KOPT-K1 (cell line): ENCODE results near the gene RHBDF1.

Experiments used
- H3K27ac ChIP-seq: fragments of 200-600 bp; sonication (generic); 2 replicates; pipeline ENCODE4 v1.5.1; 2016; ENCODE audit warnings: antibody characterized with exemption, mild to moderate bottlenecking, low read depth, low read length; ENCODE audit not compliant: poor library complexity, severe bottlenecking
- H3K36me3 ChIP-seq: fragments of 200-600 bp; sonication (generic); 2 replicates; pipeline ENCODE4 v1.5.1; 2017; ENCODE audit warnings: antibody characterized with exemption, mild to moderate bottlenecking, low read length, moderate library complexity; ENCODE audit not compliant: insufficient read depth
- H3K9me3 ChIP-seq: fragments of 200-600 bp; sonication (generic); 2 replicates; pipeline ENCODE4 v1.5.1; 2017; ENCODE audit warnings: antibody characterized with exemption, low read length, mild to moderate bottlenecking; ENCODE audit not compliant: insufficient read depth, poor library complexity, severe bottlenecking

Gene RHBDF1, protein sequence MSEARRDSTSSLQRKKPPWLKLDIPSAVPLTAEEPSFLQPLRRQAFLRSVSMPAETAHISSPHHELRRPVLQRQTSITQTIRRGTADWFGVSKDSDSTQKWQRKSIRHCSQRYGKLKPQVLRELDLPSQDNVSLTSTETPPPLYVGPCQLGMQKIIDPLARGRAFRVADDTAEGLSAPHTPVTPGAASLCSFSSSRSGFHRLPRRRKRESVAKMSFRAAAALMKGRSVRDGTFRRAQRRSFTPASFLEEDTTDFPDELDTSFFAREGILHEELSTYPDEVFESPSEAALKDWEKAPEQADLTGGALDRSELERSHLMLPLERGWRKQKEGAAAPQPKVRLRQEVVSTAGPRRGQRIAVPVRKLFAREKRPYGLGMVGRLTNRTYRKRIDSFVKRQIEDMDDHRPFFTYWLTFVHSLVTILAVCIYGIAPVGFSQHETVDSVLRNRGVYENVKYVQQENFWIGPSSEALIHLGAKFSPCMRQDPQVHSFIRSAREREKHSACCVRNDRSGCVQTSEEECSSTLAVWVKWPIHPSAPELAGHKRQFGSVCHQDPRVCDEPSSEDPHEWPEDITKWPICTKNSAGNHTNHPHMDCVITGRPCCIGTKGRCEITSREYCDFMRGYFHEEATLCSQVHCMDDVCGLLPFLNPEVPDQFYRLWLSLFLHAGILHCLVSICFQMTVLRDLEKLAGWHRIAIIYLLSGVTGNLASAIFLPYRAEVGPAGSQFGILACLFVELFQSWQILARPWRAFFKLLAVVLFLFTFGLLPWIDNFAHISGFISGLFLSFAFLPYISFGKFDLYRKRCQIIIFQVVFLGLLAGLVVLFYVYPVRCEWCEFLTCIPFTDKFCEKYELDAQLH

DNA sequence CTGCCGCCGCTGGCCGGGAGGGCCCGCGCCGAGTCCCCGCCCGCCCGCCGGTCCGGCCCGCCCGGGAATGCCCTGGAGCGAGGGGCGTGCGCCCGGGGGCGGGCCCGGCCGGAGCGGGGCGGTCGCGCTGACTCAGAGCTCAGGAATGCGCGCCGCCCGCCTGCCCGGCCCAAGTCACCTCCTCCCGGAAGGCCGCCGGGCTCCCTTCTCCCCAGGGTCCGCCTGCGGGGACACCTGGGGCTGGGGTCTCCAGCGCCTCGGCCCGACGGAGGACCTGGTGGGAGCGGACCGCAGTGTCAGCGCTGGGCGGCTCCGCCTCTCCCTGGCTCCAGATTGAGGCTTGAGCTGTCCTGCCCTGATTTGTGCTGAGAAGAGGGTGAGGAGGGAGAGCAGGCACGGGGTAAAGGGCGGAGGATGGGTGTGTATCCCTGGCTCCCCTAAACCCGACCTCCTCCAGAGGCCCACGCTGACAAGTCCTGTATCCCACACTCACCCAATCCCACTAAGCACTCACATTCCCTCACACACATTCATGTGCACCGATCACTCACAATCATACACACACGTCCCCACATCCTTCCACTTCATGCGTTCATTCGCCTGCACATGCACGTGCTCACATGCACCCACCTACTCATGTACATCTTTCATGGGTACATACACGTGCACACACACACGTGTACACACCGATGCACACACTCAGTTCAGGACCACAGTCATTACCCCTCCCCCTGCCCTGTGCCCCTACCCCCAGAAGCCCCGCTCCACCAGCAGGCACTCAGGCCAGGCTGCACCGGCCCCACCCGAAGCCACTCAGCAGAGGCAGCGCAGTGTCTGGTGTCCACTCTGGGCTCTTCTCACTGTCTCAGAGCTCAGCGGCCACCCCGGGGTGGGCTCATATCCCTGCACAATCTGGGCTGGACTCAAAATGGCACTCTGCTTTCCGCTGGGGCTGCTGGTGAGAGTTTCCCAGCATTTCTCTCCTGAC, at the start of gene RHBDF1:
TSS of gene RHBDF1 (minus strand) at position 71 of the 988 bp plus-strand sequence. CDS start 7,616 bp downstream, outside the sequence.
- no peaks in the 10 kb centered on the region for H3K36me3 ChIP-seq
- no peaks in the 10 kb centered on the region for H3K9me3 ChIP-seq
- no peak within 1 kb of the TSS for H3K27ac ChIP-seq

DNA sequence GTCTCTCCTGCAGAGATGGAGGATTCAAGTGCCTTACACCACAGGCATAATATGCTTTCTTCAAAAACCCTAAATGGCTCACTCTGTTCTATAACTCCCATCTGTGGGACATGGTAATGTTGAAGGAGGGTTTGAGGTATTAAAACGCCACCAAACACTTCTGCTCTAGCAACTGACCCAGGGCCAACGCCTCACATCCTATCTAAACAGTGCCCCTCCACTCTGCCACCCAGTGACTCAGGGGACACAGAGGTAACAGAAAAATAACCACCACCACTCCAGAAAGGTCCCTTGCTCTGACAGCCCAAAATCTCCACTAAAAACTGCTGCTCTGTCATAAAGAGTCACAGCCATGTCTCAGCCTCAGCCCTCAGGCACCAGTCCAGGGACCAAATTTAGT, 48.3 kb upstream of the RHBDF1 start:
- Histone ChIP-seq H3K36me3 (peaks cover 43% of the 10 kb centered on the region), H3K9me3 (no peaks in the 10 kb centered on the region), H3K27ac (no peak overlapping the region)

DNA sequence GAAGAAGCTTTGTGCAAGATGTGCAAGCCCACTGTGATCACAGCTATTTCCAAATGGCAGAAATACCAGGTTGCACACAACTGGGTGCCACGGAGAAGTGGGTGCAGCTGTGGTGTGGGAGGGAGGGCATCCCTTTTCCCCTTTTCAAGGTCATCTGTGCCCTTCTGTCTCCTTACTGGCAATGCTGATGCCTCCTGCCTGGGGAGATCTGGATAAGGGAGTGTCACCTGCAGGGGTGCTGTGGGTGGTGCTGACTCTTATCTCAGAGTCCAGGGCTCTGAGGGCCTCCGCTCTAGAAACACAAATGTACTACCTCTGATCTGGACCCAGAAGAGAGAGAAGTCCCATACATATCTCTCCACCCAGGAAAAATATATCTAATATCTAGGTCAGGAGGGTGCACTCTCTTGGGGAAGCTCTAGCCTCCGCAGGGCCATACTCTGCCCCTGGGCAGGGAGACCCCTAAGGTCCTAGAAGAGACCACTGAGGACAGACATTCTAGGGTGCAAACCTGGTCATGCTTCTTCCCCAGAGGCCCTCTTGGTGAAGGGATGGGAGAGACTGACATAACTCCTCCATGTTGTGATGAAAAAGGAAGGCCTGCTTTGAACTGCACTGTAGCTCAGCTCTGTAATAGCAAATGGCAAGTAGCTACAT, 47.5 kb upstream of the RHBDF1 start:
- H3K27ac ChIP-seq = no peak overlapping the region
- peaks cover 47% of the 10 kb centered on the region for H3K36me3 ChIP-seq
- H3K9me3 ChIP-seq = no peaks in the 10 kb centered on the region

DNA sequence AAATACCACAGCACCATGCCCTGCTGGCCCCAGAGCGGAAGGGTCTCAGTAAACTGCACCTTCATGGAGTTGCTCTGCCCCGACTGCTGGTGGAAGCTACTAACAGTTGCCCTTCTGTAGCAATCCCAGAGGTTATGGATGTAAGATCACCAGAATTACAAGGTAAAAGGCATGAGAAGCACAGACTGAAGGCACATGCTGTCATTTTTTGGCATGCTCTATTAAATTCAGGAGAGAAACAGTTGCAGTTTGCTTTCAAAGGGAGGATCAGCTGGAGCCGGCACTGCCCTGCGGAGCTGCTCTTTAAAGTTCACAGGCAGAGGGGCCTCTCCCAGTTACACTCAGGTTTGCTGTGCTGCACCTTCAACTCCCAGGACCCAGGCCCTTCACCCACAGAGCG, 46.9 kb upstream of the RHBDF1 start:
- Histone ChIP-seq H3K27ac (no peak overlapping the region), H3K36me3 (peaks cover 42% of the 10 kb centered on the region), H3K9me3 (no peaks in the 10 kb centered on the region)

DNA sequence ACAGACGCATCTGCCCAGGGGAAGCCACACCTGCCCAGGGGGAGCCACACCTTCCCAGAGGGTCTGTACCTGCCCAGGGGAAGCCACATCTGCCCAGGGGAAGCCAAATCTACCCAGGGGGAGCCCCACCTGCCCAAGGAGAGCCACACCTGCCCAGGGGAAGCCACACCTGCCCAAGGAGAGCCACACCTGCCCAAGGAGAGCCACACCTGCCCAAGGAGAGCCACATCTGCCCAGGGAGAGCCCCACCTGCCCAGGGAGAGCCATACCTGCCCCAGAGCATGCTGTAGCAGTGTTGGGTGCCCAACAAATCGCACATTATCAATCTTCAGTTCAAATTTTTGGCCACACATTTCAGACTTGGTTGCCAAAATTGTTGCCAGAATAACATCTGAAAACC, 46.4 kb upstream of the RHBDF1 start:
- peaks cover 41% of the 10 kb centered on the region for H3K36me3 ChIP-seq
- H3K9me3 ChIP-seq = no peaks in the 10 kb centered on the region
- no peak overlapping the region for H3K27ac ChIP-seq

DNA sequence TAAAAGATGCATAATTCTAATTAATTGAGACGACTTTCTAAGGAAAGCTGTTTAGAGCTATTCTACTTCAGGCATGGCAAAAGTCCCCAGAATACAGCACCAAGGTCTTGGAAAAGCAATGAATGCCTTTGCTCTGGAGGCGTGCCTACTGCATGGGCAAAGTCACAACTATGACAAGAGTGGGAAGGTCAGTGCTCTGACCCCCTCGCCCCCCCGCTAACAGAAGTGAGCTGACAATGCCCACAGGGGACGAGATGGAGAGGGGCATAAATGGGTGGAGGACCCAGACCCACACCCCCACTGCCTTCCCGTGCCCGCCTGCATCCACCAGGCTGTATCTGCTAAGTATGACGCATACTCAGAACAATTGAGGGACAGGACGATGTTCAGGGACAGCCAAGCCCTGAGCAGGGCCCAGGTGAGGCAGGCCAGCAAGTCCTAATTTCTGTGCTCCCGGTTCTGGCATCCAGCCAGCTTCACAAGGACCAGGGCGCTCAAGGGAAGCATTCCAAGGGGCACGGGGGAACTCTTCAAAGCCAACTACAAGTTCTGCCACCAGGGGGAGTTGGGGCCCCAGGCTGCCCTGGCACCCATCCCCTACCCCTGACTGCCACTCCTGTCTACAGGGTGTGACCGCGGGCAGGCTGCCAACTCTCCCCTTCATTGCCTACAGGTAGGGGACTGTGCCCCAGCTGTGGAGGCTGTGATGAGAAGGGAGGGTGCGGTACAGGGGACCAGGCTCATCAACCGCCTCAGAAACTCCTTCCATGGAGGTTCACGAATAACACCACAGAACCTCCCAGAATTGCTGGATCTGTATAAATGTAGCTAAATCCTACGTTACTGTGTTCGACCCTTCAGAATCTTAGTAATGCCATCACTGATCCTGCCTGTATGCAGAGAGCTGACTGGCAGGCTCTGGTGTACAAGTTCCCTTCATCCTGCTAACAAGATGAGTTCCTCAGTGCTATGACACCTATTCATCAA, 45.2 kb upstream of the RHBDF1 start:
- Histone ChIP-seq H3K36me3 (peaks cover 45% of the 10 kb centered on the region), H3K27ac (no peak overlapping the region), H3K9me3 (no peaks in the 10 kb centered on the region)

DNA sequence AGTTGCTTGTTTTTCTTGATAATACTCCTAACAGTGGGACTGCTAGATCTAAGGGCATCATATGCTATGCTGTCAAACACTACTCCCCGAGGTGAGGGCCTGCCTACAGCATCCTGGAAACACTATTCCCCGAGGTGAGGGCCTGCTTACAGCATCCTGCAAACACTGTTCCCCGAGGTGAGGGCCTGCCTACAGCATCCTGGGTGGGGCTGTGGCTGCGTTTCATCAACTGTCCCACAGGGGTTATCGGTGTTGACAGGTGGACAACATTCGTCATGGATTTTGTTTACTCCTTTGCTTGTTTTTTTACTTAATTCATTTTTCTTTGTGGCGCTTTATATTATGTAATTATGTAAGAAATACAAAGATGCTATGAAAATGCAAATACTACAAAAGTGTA, 43.6 kb upstream of the RHBDF1 start:
- no peak overlapping the region for H3K27ac ChIP-seq
- H3K36me3 ChIP-seq = peaks cover 55% of the 10 kb centered on the region
- H3K9me3 ChIP-seq = no peaks in the 10 kb centered on the region

DNA sequence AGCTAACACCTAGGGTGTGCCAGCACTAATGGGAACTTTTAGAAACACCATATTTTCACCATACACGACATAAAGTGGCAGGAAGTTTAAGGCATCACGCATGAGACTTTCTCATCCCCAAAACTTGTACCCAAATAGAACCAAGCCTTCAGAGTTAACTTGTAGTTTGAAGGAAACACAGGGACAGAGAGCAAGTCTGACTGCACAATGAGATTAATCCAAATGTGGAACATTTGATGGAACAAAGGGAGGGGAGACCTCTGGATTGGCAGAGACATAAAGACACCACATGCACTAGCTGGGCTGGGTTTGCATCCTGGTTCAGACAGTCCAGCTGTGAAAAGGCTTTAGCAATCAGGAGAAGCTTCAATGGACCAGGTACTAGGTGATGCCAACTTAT, 41.9 kb upstream of the RHBDF1 start:
- Histone ChIP-seq H3K36me3 (peaks cover 69% of the 10 kb centered on the region), H3K27ac (no peak overlapping the region), H3K9me3 (no peaks in the 10 kb centered on the region)

DNA sequence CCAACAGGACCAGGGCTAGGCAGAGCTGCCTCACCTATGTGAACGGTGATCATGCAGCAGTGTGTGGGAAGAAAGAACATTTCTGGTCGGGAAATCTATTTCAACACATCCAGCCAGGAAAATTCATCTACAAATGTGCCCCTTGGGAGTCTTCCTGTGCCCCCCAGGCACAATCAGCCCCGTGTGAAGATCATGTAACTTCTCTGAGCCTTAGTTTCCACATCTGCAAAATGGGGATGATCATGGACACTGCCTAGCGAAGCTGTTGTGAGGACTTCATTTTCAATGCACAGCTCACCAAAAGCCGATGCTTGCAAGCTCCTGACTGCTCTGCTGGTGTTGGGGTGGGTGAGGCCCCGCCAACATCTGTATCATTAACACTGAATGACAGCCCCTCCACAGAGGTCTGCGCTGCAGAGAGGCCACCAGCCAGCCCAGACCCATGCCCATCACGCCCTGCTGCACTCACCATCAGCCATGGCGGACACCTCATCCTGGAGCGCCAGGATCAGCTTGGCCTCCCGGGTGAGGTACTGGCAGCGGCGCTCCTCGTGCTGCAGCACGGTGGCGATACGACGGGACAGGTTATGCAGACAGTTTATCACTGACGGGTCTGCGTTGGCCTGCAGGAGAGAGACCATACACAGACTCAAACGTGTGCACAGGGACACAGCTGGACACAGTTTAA, 39.9 kb upstream of the RHBDF1 start:
- Histone ChIP-seq H3K9me3 (no peaks in the 10 kb centered on the region), H3K36me3 (peaks cover 75% of the 10 kb centered on the region), H3K27ac (no peak overlapping the region)

DNA sequence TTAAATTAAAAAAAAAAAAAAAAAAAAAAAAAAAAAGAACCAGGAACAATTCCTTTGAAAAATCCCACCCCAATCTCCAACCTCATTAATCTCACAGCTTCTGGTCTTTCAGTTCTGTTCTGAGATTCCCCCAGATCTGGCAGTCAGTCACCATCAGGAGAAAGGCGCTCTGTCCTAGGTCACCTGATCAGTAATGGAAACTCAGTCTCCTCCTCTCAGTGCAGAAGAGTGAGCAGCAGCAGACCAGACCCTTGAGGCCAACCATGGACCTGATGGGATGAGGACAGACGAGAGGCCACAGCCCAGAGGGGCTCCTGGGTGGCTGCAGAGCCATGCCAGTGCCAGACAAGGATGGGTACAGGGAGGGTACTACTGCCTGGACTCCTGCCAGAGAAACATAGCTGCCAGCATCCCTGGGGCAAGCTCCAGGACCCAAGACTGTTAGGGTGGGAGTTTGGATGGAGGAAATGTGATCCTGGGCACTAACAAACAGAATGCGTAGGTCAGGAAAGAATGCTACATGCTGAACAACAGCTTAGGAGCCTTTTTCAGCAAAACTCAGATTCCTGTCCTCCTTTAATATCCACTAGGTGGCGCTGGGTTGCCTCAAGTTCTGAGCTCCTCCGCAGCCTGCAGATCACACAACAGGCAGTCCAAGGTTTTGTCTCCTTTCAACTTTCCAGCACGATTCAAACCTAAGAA, 34.3 kb upstream of the RHBDF1 start:
- no peak overlapping the region for H3K27ac ChIP-seq
- H3K9me3 ChIP-seq = no peaks in the 10 kb centered on the region
- H3K36me3 ChIP-seq = peaks cover 63% of the 10 kb centered on the region

DNA sequence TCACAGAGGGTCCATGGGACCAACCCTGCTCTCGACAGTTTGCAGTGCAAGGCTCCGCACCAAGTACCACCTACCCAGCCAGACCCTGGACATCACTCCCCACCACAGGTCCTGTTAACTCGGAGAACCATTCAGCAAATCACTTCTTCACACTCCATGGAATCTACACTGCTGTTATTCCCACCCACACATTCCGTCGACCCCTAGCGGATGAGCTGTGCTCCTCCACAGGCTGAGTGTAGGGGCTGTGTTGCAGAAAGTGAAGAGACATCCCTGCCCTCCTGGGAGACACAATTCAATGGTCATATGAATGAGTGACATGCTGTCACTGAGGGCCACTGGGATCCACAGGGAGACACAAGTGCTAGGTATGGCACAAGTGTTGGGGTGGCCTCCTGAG, 33.1 kb upstream of the RHBDF1 start:
- H3K36me3 ChIP-seq = peaks cover 57% of the 10 kb centered on the region
- no peaks in the 10 kb centered on the region for H3K9me3 ChIP-seq
- no peak overlapping the region for H3K27ac ChIP-seq

DNA sequence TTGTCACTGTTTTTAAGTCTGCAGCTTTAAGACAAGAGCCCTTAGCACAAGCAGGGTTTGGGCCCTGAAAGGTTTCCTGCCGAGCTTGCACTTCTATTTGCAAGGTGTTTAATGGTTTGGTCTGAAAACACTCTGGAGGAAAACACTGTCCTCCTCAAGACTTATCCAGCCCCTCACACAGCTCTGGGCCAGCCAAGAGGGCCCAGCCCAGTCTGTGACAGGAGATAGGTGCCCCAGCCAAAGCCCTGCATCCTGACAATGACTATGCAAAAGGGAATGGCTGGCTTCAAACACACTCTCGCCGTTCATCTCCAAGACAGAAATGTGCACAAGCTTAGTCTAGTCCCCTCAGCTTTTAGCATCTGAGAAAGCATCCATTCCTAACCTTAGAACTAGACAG, 32.5 kb upstream of the RHBDF1 start:
- H3K27ac ChIP-seq = no peak overlapping the region
- peaks cover 52% of the 10 kb centered on the region for H3K36me3 ChIP-seq
- no peaks in the 10 kb centered on the region for H3K9me3 ChIP-seq
